Dendritic cell treated with granulocyte-macrophage colony-stimulating factor and Interleukin-4, amounts not matched to agents 40 ng/mL and 50 ng/mL, for 4 days (primary cell): ENCODE results near the gene RGS10.

Source experiments
- H3K27ac Mint-ChIP-seq: one replicate; pipeline ENCODE4 v1.8.0; 2022; ENCODE audit warnings: mild to moderate bottlenecking, mixed read lengths
- H3K27me3 Mint-ChIP-seq: one replicate; pipeline ENCODE4 v1.8.0; 2022; ENCODE audit warnings: mild to moderate bottlenecking, mixed read lengths
- H3K36me3 Mint-ChIP-seq: one replicate; pipeline ENCODE4 v1.8.0; 2022; ENCODE audit warnings: low read depth, mixed read lengths
- H3K4me1 Mint-ChIP-seq: one replicate; pipeline ENCODE4 v1.8.0; 2022; ENCODE audit warnings: low read depth, mixed read lengths
- H3K4me3 Mint-ChIP-seq: one replicate; pipeline ENCODE4 v1.8.0; 2022; ENCODE audit warnings: mild to moderate bottlenecking, moderate library complexity, mixed read lengths
- H3K9me3 Mint-ChIP-seq: one replicate; pipeline ENCODE4 v1.8.0; 2022; ENCODE audit warnings: mixed read lengths
- intact Hi-C: fragments of 100-400 bp; cut with micrococcal nuclease; formaldehyde crosslinking; loops from one replicate; pipeline ENCODE4 v1.15.0; 2022

The RGS10 gene

DNA sequence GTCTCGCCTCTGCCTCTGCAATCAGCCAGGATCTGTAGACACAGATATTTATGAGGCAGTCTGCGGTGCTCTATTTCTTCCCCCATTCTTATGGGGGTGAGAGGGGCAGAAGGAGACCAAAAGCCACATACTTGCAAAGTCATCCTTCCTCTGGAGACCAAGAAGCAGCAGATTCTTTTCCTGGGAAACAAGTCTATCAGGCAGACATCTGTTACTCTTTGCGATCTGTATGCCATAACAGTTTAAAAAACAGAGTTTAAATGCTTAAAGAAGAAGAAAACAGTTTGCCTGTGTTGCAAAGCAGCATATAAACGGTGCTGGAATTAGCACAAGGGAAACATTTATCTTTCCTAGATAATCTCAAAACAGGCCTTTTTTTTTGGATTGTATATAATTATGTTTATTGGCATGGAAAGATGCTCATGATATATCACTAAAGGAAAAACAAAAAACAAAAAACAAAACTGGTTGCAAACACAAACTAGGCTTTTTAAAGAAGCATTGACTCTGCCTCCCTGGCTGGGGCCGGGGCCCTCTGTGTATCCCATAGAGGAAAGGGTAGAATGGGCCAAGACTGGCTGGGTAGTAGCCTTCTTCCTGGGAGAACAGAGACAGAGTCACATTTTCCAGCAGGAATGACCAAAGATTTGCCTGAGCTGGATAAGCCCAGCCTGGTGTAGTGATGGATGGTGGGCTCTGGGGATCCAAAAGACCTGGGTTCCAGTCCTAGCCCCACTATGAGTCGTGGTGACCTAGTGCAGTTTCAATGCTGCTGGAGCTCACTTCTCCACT, 50.4 kb downstream of the RGS10 start:
- no peak overlapping the region for H3K27ac Mint-ChIP-seq
- H3K9me3 Mint-ChIP-seq, result no peaks in the 10 kb centered on the region
- no peaks in the 10 kb centered on the region for H3K27me3 Mint-ChIP-seq
- intact Hi-C loops, result no loop called here
- H3K4me3 Mint-ChIP-seq, result no peak overlapping the region
- H3K4me1 Mint-ChIP-seq, result peaks cover 19% of the 10 kb centered on the region
- H3K36me3 Mint-ChIP-seq, result peaks cover 35% of the 10 kb centered on the region

DNA sequence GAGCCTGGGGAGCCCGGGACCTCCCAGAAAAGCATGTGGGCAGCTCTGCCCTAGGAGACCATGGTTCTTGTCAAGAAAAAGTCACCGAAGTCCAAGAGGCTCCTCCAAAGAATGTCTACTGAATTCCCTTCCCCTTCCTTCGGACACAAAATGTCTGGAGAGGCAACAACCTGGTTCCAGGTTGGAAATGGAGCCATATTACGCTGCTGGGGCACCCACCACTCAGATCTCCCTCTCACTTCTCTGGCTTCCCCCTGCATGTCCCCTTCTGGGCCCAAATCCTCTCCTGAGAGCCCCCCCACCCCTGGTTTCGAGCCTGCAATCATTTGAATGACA, 52.6 kb downstream of the RGS10 start:
- peaks cover 16% of the 10 kb centered on the region for H3K36me3 Mint-ChIP-seq
- no peaks in the 10 kb centered on the region for H3K9me3 Mint-ChIP-seq
- no peak overlapping the region for H3K4me3 Mint-ChIP-seq
- no peaks in the 10 kb centered on the region for H3K27me3 Mint-ChIP-seq
- intact Hi-C loops, result no loop called here
- peaks cover 19% of the 10 kb centered on the region for H3K4me1 Mint-ChIP-seq
- no peak overlapping the region for H3K27ac Mint-ChIP-seq

DNA sequence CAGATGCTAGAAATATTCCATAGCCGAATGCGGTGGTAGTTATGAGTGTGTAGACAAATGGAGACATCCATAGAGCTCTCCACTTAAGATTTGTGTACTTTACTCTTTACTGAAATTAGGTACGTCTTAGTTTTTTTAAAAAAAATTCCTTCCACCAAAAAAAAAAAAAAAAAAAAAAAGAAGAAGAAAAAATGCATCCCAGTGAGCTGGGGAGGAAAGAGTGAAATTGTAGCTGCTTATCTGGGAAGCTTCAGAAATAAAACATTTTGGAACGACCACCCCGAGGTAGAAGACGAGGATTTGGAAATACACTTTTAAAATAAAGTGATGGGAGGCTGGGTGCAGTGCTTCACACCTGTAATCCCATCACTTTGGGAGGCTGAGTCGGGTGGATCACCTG, 53.8 kb downstream of the RGS10 start:
- no peak overlapping the region for H3K27ac Mint-ChIP-seq
- H3K36me3 Mint-ChIP-seq, result peaks cover 8% of the 10 kb centered on the region
- intact Hi-C loops, result no loop called here
- no peak overlapping the region for H3K4me3 Mint-ChIP-seq
- no peaks in the 10 kb centered on the region for H3K27me3 Mint-ChIP-seq
- H3K4me1 Mint-ChIP-seq, result peaks cover 15% of the 10 kb centered on the region
- H3K9me3 Mint-ChIP-seq, result no peaks in the 10 kb centered on the region

DNA sequence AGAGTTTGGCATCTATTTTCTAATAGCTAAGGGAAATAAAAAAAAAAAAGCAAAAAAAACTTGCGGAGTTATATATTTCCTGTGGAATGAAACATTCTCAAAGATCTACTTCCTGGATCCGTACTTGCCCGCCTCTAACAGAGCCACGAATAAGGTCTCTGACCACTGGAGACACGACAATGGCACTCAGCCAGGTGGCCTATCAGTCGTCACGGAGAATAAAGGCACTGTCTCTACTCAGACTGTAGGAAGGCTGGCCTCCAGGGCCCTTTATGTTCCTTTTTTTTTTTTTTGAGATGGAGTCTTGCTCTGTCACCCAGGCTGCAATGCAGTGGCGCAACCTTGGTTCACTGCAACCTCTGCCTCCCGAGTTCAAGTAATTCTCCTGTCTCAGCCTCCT, 58.7 kb downstream of the RGS10 start:
- peaks cover 15% of the 10 kb centered on the region for H3K4me1 Mint-ChIP-seq
- H3K36me3 Mint-ChIP-seq, result peaks cover 13% of the 10 kb centered on the region
- H3K4me3 Mint-ChIP-seq, result no peak overlapping the region
- peaks cover 12% of the 10 kb centered on the region for H3K9me3 Mint-ChIP-seq
- intact Hi-C loops, result no loop called here
- H3K27ac Mint-ChIP-seq, result no peak overlapping the region
- H3K27me3 Mint-ChIP-seq, result peaks cover 9% of the 10 kb centered on the region

DNA sequence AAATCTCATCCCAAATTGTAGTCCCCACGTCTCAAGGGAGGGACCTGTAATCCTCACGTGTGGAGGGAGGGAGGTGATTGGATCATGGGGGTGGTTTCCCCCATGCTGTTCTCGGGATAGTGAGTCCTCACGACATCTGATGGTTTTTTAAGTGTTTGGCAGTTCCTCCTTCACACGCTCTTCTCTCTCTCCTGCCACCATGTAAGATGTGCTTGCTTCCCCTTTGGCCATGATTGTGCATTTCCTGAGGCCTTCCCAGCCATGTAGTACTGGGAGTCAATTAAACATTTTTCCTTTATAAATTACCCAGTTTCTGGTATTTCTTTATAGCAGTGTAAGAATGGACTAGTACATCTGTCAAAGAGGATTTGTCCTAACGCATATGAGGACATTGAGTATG, 59.5 kb downstream of the RGS10 start:
- Mint-ChIP-seq H3K36me3 (peaks cover 13% of the 10 kb centered on the region), H3K9me3 (peaks cover 12% of the 10 kb centered on the region), H3K27ac (no peak overlapping the region), H3K4me3 (no peak overlapping the region), H3K27me3 (peaks cover 9% of the 10 kb centered on the region), H3K4me1 (peaks cover 23% of the 10 kb centered on the region)
- intact Hi-C loops, result no loop called here

DNA sequence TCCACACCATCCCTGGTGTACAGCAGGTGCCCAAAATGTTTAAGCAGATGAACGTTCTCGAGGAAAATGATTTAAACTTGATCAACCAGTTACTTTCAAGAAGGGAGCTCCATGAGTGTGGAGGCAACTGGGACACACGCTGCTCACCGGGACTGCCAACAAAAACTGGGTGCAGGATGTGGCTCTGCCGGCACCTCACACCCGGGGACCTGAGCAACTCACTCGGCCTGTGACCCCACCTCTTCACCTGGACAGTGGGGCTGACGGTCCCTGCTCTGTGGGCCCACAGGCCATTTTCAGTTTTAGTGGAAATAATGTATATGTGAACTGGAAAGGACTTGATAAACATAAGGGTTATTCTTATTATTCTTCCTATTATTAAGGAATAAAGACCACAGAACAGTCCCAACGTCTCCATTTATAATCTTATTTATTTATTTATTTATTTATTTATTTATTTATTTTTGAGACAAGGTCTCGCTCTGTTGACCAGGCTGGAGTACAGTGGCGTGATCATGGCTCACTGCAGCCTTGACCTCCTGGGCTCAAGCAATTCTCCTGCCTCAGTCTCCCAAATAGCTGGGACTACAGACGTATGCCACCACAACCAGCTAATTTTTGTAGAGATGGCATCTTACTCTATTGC, 60.6 kb downstream of the RGS10 start:
- intact Hi-C loops, result no loop called here
- no peak overlapping the region for H3K4me3 Mint-ChIP-seq
- H3K27me3 Mint-ChIP-seq, result peaks cover 16% of the 10 kb centered on the region
- peaks cover 13% of the 10 kb centered on the region for H3K36me3 Mint-ChIP-seq
- H3K9me3 Mint-ChIP-seq, result peaks cover 12% of the 10 kb centered on the region
- H3K27ac Mint-ChIP-seq, result no peak overlapping the region
- peaks cover 27% of the 10 kb centered on the region for H3K4me1 Mint-ChIP-seq

DNA sequence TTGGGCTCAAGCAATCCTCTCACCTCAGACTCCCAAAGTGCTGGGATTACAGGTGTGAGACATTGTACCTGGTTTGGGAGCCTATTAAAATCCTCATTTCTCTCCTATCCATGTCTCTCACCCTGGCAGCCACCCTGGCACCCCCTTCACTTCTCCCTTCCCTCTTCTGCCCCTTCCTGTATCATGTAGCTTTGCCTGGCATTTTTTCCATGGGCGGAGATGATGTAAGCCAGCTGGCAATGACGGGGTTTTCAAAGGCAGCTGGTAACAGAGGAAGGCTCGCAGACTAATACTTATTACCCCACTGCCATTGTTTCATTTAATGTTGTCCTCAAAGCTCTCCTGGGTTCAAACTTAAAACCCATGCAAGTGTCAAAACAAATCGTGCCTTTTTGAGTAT, 61.9 kb downstream of the RGS10 start:
- peaks cover 27% of the 10 kb centered on the region for H3K4me1 Mint-ChIP-seq
- no peak overlapping the region for H3K27ac Mint-ChIP-seq
- H3K27me3 Mint-ChIP-seq, result peaks cover 18% of the 10 kb centered on the region
- no peak overlapping the region for H3K4me3 Mint-ChIP-seq
- H3K9me3 Mint-ChIP-seq, result peaks cover 12% of the 10 kb centered on the region
- intact Hi-C loops, result no loop called here
- H3K36me3 Mint-ChIP-seq, result peaks cover 13% of the 10 kb centered on the region

DNA sequence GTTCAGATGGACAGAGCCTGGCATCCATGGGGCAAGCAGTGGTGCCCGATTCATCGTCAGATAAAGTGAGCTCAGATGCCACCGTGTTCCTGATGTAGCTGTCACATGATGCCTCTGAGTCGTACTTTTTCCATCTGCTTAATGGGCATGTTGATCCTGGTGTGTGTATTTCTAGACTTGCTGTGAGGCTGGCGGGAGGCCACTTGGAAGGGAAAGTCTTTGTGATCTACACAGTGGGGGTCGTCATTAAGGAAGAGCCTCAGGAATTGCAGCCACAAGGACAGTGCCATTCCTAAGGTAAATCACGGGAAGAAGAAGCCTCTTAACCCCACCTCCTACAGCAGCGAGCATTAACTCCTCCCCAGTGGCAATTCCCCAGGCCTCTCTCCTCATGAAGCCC, 63.0 kb downstream of the RGS10 start:
- peaks cover 24% of the 10 kb centered on the region for H3K27me3 Mint-ChIP-seq
- peaks cover 12% of the 10 kb centered on the region for H3K9me3 Mint-ChIP-seq
- peaks cover 27% of the 10 kb centered on the region for H3K4me1 Mint-ChIP-seq
- intact Hi-C loops, result no loop called here
- H3K27ac Mint-ChIP-seq, result no peak overlapping the region
- peaks cover 13% of the 10 kb centered on the region for H3K36me3 Mint-ChIP-seq
- no peak overlapping the region for H3K4me3 Mint-ChIP-seq

DNA sequence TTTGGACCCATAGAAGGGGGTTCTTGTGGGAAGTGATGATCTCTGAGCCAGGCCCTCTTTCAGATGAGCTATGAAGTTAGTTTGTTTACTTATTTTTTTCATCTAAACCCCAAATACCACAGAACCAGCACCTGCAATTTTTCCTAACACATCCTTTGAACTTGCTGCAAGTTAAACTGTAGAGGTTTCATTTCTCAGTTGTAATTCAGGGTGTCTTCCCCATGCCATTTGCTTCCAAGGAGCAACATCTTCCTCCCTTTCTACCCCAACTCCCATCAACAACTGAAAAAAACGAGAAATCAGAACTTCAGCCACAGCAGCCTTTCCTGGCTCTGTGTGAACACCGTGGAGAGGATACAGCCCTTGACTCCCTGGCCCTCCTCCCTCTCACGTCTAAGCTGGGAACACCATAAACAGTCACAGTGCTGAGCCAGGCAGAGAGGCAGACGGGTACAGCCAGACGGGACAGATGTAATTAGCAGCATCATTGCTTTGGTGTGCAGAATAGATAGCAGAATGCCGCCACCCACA, 63.6 kb downstream of the RGS10 start:
- Mint-ChIP-seq H3K4me3 (no peak overlapping the region), H3K27ac (no peak overlapping the region), H3K27me3 (peaks cover 26% of the 10 kb centered on the region), H3K36me3 (peaks cover 13% of the 10 kb centered on the region), H3K9me3 (peaks cover 12% of the 10 kb centered on the region), H3K4me1 (peaks cover 27% of the 10 kb centered on the region)
- intact Hi-C loops, result no loop called here

DNA sequence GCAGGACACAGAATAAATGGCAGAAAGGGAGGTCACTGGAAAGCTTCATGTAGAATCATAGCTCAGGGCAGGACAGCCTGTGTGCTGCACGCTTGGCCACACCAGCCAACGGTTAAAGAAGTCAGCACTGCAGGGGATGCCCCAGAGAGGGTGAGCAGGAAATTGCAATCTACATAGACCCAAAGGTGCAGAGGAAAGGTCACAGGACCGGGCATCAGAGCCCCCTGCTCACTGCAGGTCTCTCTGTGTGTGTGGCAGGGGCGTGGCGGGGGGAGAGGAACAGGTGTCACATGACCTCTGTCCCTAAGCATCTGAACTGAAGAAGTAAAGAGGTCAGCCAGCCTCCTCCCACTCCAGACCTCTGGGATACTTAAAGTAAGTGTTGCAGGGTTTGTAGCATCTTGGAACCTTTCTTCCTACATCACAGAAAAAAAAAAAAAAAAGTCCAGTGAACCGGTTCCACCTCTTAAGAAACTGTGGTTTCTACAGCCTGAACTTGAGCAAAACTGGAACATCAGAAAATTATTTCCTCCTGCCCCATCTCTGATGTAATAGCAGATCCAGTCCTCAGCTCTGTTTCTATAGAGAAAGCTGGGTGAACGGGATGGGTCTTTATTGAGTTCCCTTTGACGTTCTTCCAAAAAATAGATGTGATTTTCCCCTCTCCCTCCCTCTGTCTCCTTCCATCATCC, 64.3 kb downstream of the RGS10 start:
- peaks cover 27% of the 10 kb centered on the region for H3K4me1 Mint-ChIP-seq
- H3K9me3 Mint-ChIP-seq, result peaks cover 9% of the 10 kb centered on the region
- peaks cover 8% of the 10 kb centered on the region for H3K36me3 Mint-ChIP-seq
- H3K4me3 Mint-ChIP-seq, result no peak overlapping the region
- H3K27ac Mint-ChIP-seq, result no peak overlapping the region
- H3K27me3 Mint-ChIP-seq, result peaks cover 29% of the 10 kb centered on the region
- intact Hi-C loops, result no loop called here

DNA sequence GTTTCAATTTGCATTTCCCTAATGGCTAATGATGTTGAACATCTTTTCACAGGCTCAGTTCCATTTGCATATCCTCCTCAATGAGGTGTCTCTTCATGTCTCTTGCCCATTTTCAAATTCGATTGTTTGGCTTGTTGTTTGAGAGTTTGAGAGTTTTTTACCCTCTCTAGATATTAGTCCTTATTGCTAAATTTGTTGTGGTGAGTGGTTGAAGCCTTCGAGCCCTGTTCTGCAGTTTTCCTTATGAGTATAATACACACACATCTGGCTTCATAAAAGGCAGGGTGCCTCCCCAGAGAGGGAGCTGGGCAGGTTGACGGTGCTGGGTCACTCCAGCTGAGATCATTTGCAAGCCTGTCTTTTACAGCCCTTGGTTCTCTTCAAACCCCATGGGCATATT, 65.1 kb downstream of the RGS10 start:
- H3K4me3 Mint-ChIP-seq, result no peak overlapping the region
- intact Hi-C loops, result no loop called here
- peaks cover 21% of the 10 kb centered on the region for H3K4me1 Mint-ChIP-seq
- no peaks in the 10 kb centered on the region for H3K36me3 Mint-ChIP-seq
- H3K27me3 Mint-ChIP-seq, result peaks cover 30% of the 10 kb centered on the region
- H3K9me3 Mint-ChIP-seq, result peaks cover under 1% of the 10 kb centered on the region
- no peak overlapping the region for H3K27ac Mint-ChIP-seq

DNA sequence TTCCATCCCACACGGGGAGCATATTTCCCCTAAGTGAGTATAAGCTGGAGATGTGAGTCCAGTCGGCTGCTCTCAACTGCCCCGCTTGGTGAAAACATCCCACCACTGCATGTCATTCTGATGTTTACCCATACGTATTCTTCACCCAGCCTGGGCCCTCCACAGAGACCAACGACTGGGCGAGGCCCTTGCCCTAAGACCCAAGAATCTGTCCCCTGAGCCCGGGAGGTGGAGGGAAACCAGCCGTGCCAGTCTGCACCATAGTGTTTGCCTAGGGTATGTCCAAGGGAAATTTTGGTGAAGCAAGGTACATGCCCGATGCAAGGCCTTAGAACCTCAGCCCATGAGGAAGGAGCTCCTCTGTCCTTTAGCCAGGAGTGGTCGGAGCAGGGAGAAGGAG, 67.9 kb downstream of the RGS10 start:
- intact Hi-C loops, result no loop called here
- Mint-ChIP-seq H3K4me3 (no peak overlapping the region), H3K4me1 (peaks cover 20% of the 10 kb centered on the region), H3K27me3 (peaks cover 30% of the 10 kb centered on the region), H3K36me3 (no peaks in the 10 kb centered on the region), H3K9me3 (no peaks in the 10 kb centered on the region), H3K27ac (no peak overlapping the region)

DNA sequence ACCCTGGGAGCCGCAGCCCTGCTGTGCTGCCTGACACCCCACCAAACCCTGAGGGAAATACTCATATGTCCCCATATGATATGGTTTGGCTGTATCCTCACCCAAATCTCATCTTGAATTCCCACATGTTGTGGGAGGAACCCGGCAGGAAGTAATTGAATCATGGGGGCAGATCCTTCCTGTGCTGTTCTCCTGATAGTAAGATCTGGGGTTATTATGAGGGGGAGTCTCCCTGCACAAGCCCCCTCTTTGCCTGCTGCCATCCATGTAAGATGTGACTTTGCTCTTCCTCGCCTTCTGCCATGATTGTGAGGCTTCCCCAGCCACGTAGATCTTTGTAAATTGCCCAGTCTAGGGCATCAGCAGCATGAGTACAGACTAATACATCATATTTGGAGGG, 68.7 kb downstream of the RGS10 start:
- intact Hi-C loops, result no loop called here
- Mint-ChIP-seq H3K4me3 (no peak overlapping the region), H3K36me3 (no peaks in the 10 kb centered on the region), H3K4me1 (peaks cover 11% of the 10 kb centered on the region), H3K27ac (no peak overlapping the region), H3K9me3 (no peaks in the 10 kb centered on the region), H3K27me3 (peaks cover 22% of the 10 kb centered on the region)

DNA sequence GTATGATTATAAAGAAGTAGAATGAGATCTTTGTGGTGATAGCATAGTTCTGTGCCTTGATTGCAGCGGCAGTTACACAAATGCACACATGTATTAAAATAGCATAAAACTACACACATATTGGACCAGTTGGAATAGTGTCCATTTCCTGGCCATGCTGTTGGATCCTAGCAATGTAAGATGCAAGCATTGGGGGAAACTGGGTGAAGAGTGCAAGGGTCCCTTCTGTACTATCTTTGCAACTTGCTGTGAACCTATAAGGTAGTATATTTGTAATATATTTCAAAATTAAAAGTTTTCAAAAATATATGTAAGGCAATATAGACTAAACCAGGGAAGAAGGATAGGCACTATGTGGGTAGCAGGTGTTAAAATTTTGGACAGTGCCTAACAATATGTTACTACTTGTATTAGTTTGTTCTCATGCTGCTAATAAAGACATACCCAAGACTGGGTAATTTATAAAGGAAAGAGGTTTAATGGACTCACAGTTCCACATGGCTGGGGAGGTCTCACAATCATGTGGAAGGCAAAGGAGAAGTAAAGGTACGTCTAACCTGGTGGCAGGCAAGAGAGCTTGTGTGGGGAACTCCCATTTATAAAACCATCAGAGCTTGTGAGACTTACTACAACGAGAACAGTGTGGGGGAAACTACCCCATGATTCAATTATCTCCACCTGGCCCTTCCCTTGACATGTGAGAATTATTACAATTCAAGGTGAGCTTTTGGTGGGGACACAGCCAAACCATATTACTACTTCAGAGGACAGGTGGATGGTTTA, 71.4 kb downstream of the RGS10 start:
- Mint-ChIP-seq H3K9me3 (no peaks in the 10 kb centered on the region), H3K27ac (no peak overlapping the region), H3K4me1 (peaks cover 1% of the 10 kb centered on the region), H3K36me3 (no peaks in the 10 kb centered on the region), H3K27me3 (peaks cover 15% of the 10 kb centered on the region), H3K4me3 (no peak overlapping the region)
- intact Hi-C loops, result no loop called here
